ENCODE measurements around the gene QRICH2. TPM values are rescaled to one million over a fixed set of nuclear protein-coding genes. Genes with fewer than 3 reads are reported as not detected.

QRICH2 gene
- total RNA-seq, 1 donor from 2014 or later: 1.7 TPM

DNA sequence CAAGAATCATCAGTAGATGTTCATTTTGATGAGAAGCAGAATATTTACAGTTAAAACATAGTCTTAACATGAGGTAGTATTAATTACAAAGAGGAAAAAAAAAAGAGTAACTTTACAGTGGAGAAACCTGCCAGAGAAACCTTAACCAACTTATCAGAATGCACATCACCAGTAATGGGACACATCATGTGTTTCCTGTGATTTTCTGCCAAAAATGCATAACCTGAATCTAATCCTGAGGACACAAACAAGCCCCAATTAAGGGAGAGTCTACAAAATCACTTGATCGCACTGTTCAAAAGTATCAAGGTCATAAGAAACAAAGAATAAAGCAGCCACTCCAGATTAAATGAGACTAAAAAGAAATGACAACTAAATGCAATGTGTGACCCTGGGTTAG lies 18.2 kb upstream of the QRICH2 start:
- Histone ChIP-seq H3K27ac (no peak overlapping the region), H3F3A (ENCODE audit: low read depth) (no peaks in the 10 kb centered on the region), H3K36me3 (no peaks in the 10 kb centered on the region), H3K4me1 (peaks cover 5% of the 10 kb centered on the region), H3K4me3 (no peak overlapping the region), H4K20me1 (ENCODE audit: low read depth) (no peaks in the 10 kb centered on the region), H3K9ac (no peak overlapping the region), H2AFZ (replicated peaks) (no peak overlapping the region), H3K4me2 (no peak overlapping the region), H3K79me2 (ENCODE audit: low read depth) (no peaks in the 10 kb centered on the region), H3K9me3 (ENCODE audit: low read depth) (no peaks in the 10 kb centered on the region), H3K27me3 (no peaks in the 10 kb centered on the region)
- TF ChIP-seq EZH2phosphoT487 (IDR thresholded peaks at IDR 0.05) (no peak), EZH2 (IDR thresholded peaks at IDR 0.05) (no peak), CTCF (IDR thresholded peaks at IDR 0.05) (no peak)
- no peaks in the 10 kb centered on the region for H3K4me1 Mint-ChIP-seq
- H3K4me3 Mint-ChIP-seq: no peak overlapping the region
- H3K9me3 Mint-ChIP-seq: no peaks in the 10 kb centered on the region
- peaks cover 4% of the 10 kb centered on the region for H3K27me3 Mint-ChIP-seq (ENCODE audit: insufficient read depth, low read depth)
- peaks cover 28% of the 10 kb centered on the region for H3K36me3 Mint-ChIP-seq
- no peak overlapping the region for H3K27ac Mint-ChIP-seq
- no peak for DNase-seq (ENCODE audit: low spot score)

GRCh38 chr17:76318586-76318985 lies 10.5 kb upstream of the QRICH2 start:
- Histone ChIP-seq H3K79me2 (ENCODE audit: low read depth) (no peaks in the 10 kb centered on the region), H3K9me3 (ENCODE audit: low read depth) (no peaks in the 10 kb centered on the region), H3K36me3 (no peaks in the 10 kb centered on the region), H3K4me1 (no peaks in the 10 kb centered on the region), H4K20me1 (ENCODE audit: low read depth) (no peaks in the 10 kb centered on the region), H3K27me3 (no peaks in the 10 kb centered on the region), H3K4me3 (no peak overlapping the region), H3K27ac (no peak overlapping the region), H3F3A (ENCODE audit: low read depth) (no peaks in the 10 kb centered on the region), H3K9ac (no peak overlapping the region), H3K4me2 (no peak overlapping the region), H2AFZ (replicated peaks) (no peak overlapping the region)
- Mint-ChIP-seq H3K27ac (no peak overlapping the region), H3K9me3 (no peaks in the 10 kb centered on the region), H3K4me3 (no peak overlapping the region), H3K36me3 (peaks cover 24% of the 10 kb centered on the region), H3K27me3 (ENCODE audit: insufficient read depth, low read depth) (peaks cover 5% of the 10 kb centered on the region), H3K4me1 (no peaks in the 10 kb centered on the region)
- no peak for DNase-seq (ENCODE audit: low spot score)
- TF ChIP-seq EZH2phosphoT487 (IDR thresholded peaks at IDR 0.05): no peak
- TF ChIP-seq CTCF (IDR thresholded peaks at IDR 0.05): no peak
- TF ChIP-seq EZH2 (IDR thresholded peaks at IDR 0.05): no peak

DNA sequence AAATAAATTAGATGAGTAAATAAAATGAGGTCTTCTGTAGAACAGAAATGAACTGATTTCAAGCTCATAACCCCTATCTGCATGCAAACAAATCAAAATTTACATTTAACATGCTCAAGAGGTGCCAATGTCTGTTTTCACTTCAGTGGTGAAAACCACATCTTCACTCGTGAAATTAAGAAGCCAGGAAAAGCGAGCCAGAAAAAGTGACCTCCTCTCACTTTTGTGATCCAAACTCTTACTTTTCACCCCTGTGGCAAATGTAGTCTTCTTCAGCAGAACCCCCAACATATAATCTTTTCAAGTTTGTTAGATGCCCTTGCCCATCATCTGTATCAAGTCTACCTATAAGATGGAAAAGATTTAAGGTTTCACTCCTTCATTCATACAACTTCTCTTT lies 9.5 kb upstream of the QRICH2 start:
- Histone ChIP-seq H3K27ac (no peak overlapping the region), H3K79me2 (ENCODE audit: low read depth) (no peaks in the 10 kb centered on the region), H3K4me1 (no peaks in the 10 kb centered on the region), H4K20me1 (ENCODE audit: low read depth) (no peaks in the 10 kb centered on the region), H3K4me2 (no peak overlapping the region), H3K4me3 (no peak overlapping the region), H3K9me3 (ENCODE audit: low read depth) (no peaks in the 10 kb centered on the region), H3K36me3 (no peaks in the 10 kb centered on the region), H3K9ac (no peak overlapping the region), H3F3A (ENCODE audit: low read depth) (no peaks in the 10 kb centered on the region), H2AFZ (replicated peaks) (no peak overlapping the region), H3K27me3 (no peaks in the 10 kb centered on the region)
- no peaks in the 10 kb centered on the region for H3K9me3 Mint-ChIP-seq
- peaks cover 23% of the 10 kb centered on the region for H3K36me3 Mint-ChIP-seq
- H3K4me3 Mint-ChIP-seq: no peak overlapping the region
- no peaks in the 10 kb centered on the region for H3K4me1 Mint-ChIP-seq
- H3K27me3 Mint-ChIP-seq (ENCODE audit: insufficient read depth, low read depth): peaks cover 2% of the 10 kb centered on the region
- DNase-seq (ENCODE audit: low spot score): no peak
- no peak overlapping the region for H3K27ac Mint-ChIP-seq
- no peak for TF ChIP-seq EZH2 (IDR thresholded peaks at IDR 0.05)
- TF ChIP-seq CTCF (IDR thresholded peaks at IDR 0.05): no peak
- TF ChIP-seq EZH2phosphoT487 (IDR thresholded peaks at IDR 0.05): no peak
